Kidney (tissue), 14 donors: ENCODE measurements around the gene ZNF330. TPM values are rescaled to one million over a fixed set of nuclear protein-coding genes. Genes with fewer than 3 reads are reported as not detected.

Experiments
- DNase-seq, 5 donors: peaks; one replicate each; pipeline ENCODE4 v3.0.0-alpha.2; 2013 to 2020
- FAIRE-seq: peaks from 2 replicates; lab custom pipeline; 2012; peaks lifted over from hg19 to GRCh38; lab: Jason Lieb, UNC
- H3K27ac ChIP-seq, 2 donors: one replicate each; pipeline ENCODE4 v1.7.0; 2013; ENCODE audit warnings: low read depth in 2 of 2, low read length in 2 of 2, inconsistent platforms in 1 of 2
- H3K27me3 ChIP-seq: one replicate; pipeline ENCODE4 v1.7.1; 2013; ENCODE audit warnings: low read length, inconsistent platforms; ENCODE audit not compliant: control insufficient read depth, insufficient read depth
- H3K36me3 ChIP-seq, 3 donors: one replicate each; pipeline versions ENCODE4 v1.7.0 to v1.7.1; 2013; ENCODE audit warnings: low read length in 3 of 3, control low read depth in 1 of 3, inconsistent platforms in 1 of 3; ENCODE audit not compliant: insufficient read depth in 3 of 3, control insufficient read depth in 2 of 3
- H3K4me1 ChIP-seq, 3 donors: one replicate each; pipeline versions ENCODE4 v1.7.0 to v1.7.1; 2013; ENCODE audit warnings: low read length in 3 of 3, inconsistent platforms in 1 of 3, low read depth in 1 of 3; ENCODE audit not compliant: control insufficient read depth in 2 of 3, insufficient read depth in 2 of 3
- H3K4me3 ChIP-seq, 3 donors: one replicate each; pipeline versions ENCODE4 v1.7.0 to v1.8.1; 2013; ENCODE audit warnings: low read length in 3 of 3, control low read depth in 1 of 3, inconsistent platforms in 1 of 3
- H3K9ac ChIP-seq, 3 donors: one replicate each; pipeline versions ENCODE4 v1.7.0 to v1.7.1; 2013; ENCODE audit warnings: low read length in 3 of 3, control low read depth in 1 of 3, inconsistent platforms in 1 of 3
- H3K9me3 ChIP-seq, 3 donors: one replicate each; pipeline versions ENCODE4 v1.7.0 to v1.7.1; 2013; ENCODE audit warnings: low read length in 3 of 3, control low read depth in 1 of 3, inconsistent platforms in 1 of 3; ENCODE audit not compliant: control insufficient read depth in 2 of 3, insufficient read depth in 1 of 3
- intact Hi-C: fragments of 100-400 bp; cut with DNase I; formaldehyde crosslinking; loops from one replicate; pipeline ENCODE4 v1.11.1; 2022
- polyA plus RNA-seq: library from polyadenylated mRNA; stranded (reverse); fragments of 350-450 nt; fragmentation: Illumina TruSeq; extraction: RNeasy Lipid Tissue Mini Kit (QIAGEN cat#74804); gene quantifications from one replicate; pipeline ENCODE4 v1.2.3, GENCODE V29; 2014; ENCODE audit warnings: low read depth, low replicate concordance; ENCODE audit not compliant: insufficient read depth
- total RNA-seq: library from RNA; stranded (reverse); fragmentation: NEBNext Ultra II Directional; extraction: Animal tissue kit (Norgen Biotek cat#: 25700); gene quantifications from one replicate; pipeline ENCODE4 v1.2.1, GENCODE V29; 2021
- TF ChIP-seq, protein P1 (sequence below): IDR thresholded peaks from 3 replicates; pipeline ENCODE4 v1.5.1; 2012; ENCODE audit warnings: mild to moderate bottlenecking, moderate library complexity, borderline replicate concordance; ENCODE audit not compliant: insufficient read depth; ENCODE audit errors: extremely low read depth
- donor health status: control.
- donor health status: control.
- donor health status: control.
- donor health status: control.
- donor health status: control.
- donor health status: DM: yes; HTN: yes; CAD: no.
- donor health status: Normal renal cell carcinoma (clear cell type).

The ZNF330 gene
- total and polyA plus RNA-seq, 2 donors from 2014 or later = 29.5 to 32.1 TPM

DNA sequence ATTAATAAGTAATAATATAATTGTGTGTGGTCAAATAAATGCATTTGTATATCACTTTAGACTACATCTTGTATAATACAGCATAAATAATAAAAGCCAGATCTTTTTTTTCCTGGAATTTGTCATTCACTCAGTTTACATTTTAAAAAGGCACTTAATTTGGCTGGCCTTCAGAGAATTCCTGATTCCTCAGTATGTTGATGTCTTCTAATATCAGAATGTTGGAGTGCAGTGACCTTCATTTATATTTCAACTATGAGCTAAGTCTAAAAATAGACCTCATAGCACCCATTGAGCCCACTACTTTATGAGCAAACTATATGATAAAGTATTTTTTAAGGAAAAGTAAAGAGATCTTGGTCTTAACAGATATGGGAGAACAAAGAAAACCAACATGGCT, 27.8 kb downstream of the ZNF330 start:
- TF ChIP-seq, protein P1, sequence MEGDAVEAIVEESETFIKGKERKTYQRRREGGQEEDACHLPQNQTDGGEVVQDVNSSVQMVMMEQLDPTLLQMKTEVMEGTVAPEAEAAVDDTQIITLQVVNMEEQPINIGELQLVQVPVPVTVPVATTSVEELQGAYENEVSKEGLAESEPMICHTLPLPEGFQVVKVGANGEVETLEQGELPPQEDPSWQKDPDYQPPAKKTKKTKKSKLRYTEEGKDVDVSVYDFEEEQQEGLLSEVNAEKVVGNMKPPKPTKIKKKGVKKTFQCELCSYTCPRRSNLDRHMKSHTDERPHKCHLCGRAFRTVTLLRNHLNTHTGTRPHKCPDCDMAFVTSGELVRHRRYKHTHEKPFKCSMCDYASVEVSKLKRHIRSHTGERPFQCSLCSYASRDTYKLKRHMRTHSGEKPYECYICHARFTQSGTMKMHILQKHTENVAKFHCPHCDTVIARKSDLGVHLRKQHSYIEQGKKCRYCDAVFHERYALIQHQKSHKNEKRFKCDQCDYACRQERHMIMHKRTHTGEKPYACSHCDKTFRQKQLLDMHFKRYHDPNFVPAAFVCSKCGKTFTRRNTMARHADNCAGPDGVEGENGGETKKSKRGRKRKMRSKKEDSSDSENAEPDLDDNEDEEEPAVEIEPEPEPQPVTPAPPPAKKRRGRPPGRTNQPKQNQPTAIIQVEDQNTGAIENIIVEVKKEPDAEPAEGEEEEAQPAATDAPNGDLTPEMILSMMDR = no peak
- FAIRE-seq (no peak), DNase-seq (no peak)

DNA sequence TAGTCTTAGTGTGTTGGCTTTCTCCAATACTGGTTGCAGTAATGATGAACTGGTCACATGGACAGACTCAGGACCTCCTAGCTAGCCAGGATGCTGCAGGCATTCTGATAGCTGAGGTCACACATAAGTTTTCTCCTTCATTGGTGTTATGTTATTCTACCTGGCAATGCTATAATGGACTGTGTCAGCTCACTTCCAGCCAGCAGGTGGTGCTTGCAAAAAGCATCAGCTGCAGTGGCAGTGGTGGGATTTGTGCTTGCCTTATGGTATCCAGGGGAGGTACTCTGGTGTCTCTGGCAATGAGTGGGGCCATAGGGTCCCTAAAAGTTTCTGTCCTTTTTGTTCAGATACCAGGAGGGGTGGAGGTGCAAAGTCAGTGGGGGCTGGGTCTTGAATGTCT, 33.6 kb downstream of the ZNF330 start:
- Histone ChIP-seq H3K27me3 (no peaks in the 10 kb centered on the region), H3K27ac (no peak overlapping the region), H3K9me3 (no peaks in the 10 kb centered on the region), H3K4me1 (no peaks in the 10 kb centered on the region), H3K9ac (no peak overlapping the region), H3K4me3 (no peak overlapping the region), H3K36me3 (no peaks in the 10 kb centered on the region)
- TF ChIP-seq, protein P1 = no peak
- intact Hi-C loops = no loop called here
- FAIRE-seq (no peak), DNase-seq (no peak)

More for the DNA sequence above, 27.8 kb downstream of the ZNF330 start:
- H3K9me3 ChIP-seq = no peaks in the 10 kb centered on the region
- no peaks in the 10 kb centered on the region for H3K27me3 ChIP-seq
- no peak overlapping the region for H3K27ac ChIP-seq
- intact Hi-C loops = no loop called here
- H3K4me3 ChIP-seq = no peak overlapping the region
- no peaks in the 10 kb centered on the region for H3K36me3 ChIP-seq
- H3K4me1 ChIP-seq = no peaks in the 10 kb centered on the region
- H3K9ac ChIP-seq = no peak overlapping the region

DNA sequence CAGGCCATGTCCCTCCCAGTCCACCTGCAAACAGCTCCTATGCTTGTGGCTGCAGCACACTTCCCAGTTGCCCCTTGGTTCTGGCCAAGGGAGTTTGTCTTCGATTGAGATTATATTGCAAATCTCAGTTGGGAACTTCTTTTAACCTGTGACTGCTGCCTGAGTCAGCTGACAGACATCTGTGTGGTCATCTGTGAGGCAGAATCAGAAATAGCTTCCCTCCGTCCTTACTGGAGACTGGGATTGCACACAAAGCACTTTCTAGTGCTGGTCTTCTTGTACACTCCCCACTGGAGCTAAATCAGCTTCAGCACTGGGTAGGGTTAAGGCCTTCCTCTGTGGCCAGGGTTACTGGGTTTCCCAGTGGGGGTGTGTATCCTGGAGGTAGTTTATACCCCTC, 34.3 kb downstream of the ZNF330 start:
- intact Hi-C loops = no loop called here
- Histone ChIP-seq H3K4me1 (no peaks in the 10 kb centered on the region), H3K27me3 (no peaks in the 10 kb centered on the region), H3K9me3 (no peaks in the 10 kb centered on the region), H3K9ac (no peak overlapping the region), H3K36me3 (no peaks in the 10 kb centered on the region), H3K4me3 (no peak overlapping the region), H3K27ac (no peak overlapping the region)
- no peak for DNase-seq
- no peak for FAIRE-seq
- TF ChIP-seq, protein P1 = no peak

DNA sequence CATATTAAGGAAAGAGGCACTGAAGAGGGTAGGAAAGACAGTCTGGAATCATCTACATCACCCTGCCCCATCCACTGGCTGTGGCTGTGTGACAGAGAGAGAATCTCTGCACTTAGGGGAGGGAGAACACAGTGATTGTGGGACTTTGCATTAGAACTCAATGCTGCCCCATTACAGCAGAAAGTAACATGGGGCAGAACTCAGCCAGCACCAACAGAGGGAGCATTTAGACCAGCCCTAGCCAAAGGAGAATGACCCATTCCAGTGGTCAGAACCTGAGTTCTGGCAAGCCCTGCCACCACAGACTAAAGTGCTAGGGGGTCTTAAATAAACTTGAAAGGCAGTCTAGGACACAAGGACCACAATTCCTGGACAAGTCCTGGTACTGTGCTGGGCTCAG, 37.9 kb downstream of the ZNF330 start:
- Histone ChIP-seq H3K9me3 (no peaks in the 10 kb centered on the region), H3K4me1 (no peaks in the 10 kb centered on the region), H3K27me3 (no peaks in the 10 kb centered on the region), H3K36me3 (no peaks in the 10 kb centered on the region), H3K27ac (no peak overlapping the region), H3K9ac (no peak overlapping the region), H3K4me3 (no peak overlapping the region)
- no peak for DNase-seq
- FAIRE-seq = no peak
- TF ChIP-seq, protein P1 = no peak
- intact Hi-C loops = no loop called here
